Measurements from ENCODE around the gene ACIN1. TPM values are rescaled to one million over a fixed set of nuclear protein-coding genes. Genes with fewer than 3 reads are reported as not detected.

The ACIN1 gene
- total and polyA plus RNA-seq, 3 experiments from 2014 or later: 15.1 to 198 (median 195) TPM

DNA sequence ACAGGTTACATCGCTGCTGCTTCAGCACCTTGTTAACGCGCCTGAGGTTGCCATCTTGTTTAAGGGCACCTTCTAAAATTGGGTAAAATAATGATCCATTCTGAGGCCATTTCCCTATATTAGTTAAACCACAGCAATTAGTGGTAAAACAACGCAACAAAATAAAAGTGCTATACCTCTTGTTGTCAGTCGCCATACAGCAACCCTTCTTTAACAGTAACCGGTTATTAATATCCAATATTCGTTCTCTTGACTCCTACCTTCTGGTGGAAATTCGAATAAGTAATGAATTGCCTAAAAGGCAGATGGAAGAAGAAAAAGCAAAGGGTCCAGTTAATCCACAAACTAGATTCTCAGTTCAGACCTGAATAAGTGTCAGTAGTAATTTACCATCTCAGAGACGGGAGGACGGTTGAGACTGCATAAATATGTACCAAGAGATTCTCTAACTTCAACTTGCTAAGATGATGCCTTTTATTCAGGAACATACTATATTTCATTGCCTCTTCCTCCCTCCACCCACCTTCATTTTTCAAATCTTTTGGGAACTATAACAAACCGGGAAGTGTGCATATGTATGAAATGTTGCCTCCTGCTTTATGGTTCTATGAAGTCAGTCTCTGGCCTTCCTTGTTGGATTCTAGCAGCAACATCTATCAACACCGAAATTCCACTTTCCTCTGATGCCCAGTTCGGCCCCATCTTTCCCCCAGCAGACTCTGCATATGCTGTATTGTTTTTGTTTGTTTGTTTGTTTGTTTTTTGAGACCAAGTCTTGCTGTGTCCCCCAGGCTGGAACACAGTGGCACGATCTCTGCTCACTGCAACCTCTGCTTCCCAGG is 59.4 kb downstream of the ACIN1 start:
- H3K36me3 ChIP-seq (ENCODE audit: insufficient read depth, low read length): peaks cover 15% of the 10 kb centered on the region
- H3K4me1 Mint-ChIP-seq: peaks cover 27 to 36% (median 35%) of the 10 kb centered on the region in 3 donors
- H3K27ac Mint-ChIP-seq: peak overlapping the region; percentile 92 to 100 (median 98)
- peaks cover 19% of the 10 kb centered on the region for H3K4me1 ChIP-seq (ENCODE audit: insufficient read depth, low read length)
- peaks cover 7 to 33% (median 8%) of the 10 kb centered on the region in 3 donors for H3K36me3 Mint-ChIP-seq
- H3K27me3 ChIP-seq (ENCODE audit: insufficient read depth, low read length, poor library complexity, severe bottlenecking): no peaks in the 10 kb centered on the region
- H3K4me3 Mint-ChIP-seq: peak overlapping the region; percentile 83 to 98 (median 89)
- peak overlapping the region; percentile 90 for H3K27ac ChIP-seq (ENCODE audit: low read depth, low read length)
- H3K9me3 Mint-ChIP-seq: no peaks in the 10 kb centered on the region
- DNase-seq: no peak
- H3K9me3 ChIP-seq (ENCODE audit: low read length): no peaks in the 10 kb centered on the region
- ChIA-PET CTCF (no interaction called here), POLR2A (interaction anchor here (1.0 to 1.4 kb wide), 3 partner anchors 28 to 269 kb away, joined by 3 to 4 read pairs (median 4); partner anchors contain the start of gene OXA1L)
- peaks cover 0 to 1% of the 10 kb centered on the region in 2 donors for H3K27me3 Mint-ChIP-seq
- peak overlapping the region; percentile 80 for H3K4me3 ChIP-seq (ENCODE audit: low read length)

DNA sequence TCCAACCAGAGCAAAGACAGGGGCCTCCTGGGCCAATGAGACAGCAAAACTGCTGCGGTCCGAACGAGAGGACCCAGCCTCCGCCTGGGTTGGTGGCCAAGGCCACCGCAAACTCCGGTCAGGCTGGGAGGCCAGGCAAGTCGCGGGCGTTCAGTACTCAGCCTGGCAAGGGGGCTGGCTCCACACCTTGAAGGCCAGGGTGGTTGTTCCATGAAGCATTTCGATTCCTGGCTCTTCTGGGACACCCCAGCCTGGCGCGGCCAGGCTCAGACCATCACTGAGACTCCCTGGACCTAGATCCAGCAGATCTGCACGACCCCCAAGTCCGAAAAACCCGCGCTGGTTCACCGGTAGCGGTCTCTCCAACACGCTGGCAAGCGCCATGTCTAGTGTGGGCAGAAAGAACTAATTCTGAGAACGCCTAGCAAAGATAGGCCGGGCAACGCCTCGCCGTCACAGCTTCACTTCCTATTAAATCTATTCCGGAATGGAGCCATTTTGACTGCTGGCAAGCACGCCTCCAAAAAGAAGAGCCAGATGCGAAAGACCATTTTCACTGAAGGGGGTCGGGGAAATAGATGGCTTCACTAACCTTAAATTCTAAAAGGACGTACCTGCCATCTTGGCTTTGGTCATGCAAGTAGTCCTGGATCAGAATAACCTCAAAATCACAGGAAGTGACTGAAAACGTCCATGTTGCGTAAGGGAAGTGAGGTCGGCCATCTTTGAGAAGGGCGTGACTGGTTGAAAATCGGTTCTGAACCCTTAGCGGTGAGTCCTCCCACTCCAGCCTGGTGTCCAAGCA is 60.2 kb downstream of the ACIN1 start, which contains the start of gene PSMB5:
Gene PSMB5, minus strand, starts transcription at position 403 of the 805 bp plus-strand sequence. Its CDS starts 19 bp downstream, at position 384.
- Histone ChIP-seq H3K36me3 (ENCODE audit: insufficient read depth, low read length) (peaks cover 15% of the 10 kb centered on the region), H3K4me1 (ENCODE audit: insufficient read depth, low read length) (peaks cover 19% of the 10 kb centered on the region), H3K9me3 (ENCODE audit: low read length) (no peaks in the 10 kb centered on the region), H3K27ac (ENCODE audit: low read depth, low read length) (peak within 1 kb of the TSS; percentile 90), H3K27me3 (ENCODE audit: insufficient read depth, low read length, poor library complexity, severe bottlenecking) (no peaks in the 10 kb centered on the region), H3K4me3 (ENCODE audit: low read length) (peak within 1 kb of the TSS; percentile 80)
- peak within 1 kb of the TSS; percentile 83 to 98 (median 89) for H3K4me3 Mint-ChIP-seq
- POLR2A ChIA-PET: interaction anchor here (0.6 to 1.4 kb wide), 7 partner anchors 17 to 268 kb away, joined by 3 to 5 read pairs (median 3); partner anchors contain the start of genes OXA1L and PRMT5
- peak within 1 kb of the TSS; percentile 92 to 100 (median 98) for H3K27ac Mint-ChIP-seq
- CTCF ChIA-PET: interaction anchor here (1.4 to 2.3 kb wide), 2 partner anchors 21 to 40 kb away, joined by 4 to 9 read pairs; no protein-coding TSS in a partner anchor
- peaks cover 27 to 36% (median 35%) of the 10 kb centered on the region in 3 donors for H3K4me1 Mint-ChIP-seq
- no peaks in the 10 kb centered on the region for H3K9me3 Mint-ChIP-seq
- H3K36me3 Mint-ChIP-seq: peaks cover 7 to 35% (median 8%) of the 10 kb centered on the region in 3 donors
- peak; percentile 75 to 93 (median 90) for DNase-seq
- peaks cover 0 to 1% of the 10 kb centered on the region in 2 donors for H3K27me3 Mint-ChIP-seq

DNA sequence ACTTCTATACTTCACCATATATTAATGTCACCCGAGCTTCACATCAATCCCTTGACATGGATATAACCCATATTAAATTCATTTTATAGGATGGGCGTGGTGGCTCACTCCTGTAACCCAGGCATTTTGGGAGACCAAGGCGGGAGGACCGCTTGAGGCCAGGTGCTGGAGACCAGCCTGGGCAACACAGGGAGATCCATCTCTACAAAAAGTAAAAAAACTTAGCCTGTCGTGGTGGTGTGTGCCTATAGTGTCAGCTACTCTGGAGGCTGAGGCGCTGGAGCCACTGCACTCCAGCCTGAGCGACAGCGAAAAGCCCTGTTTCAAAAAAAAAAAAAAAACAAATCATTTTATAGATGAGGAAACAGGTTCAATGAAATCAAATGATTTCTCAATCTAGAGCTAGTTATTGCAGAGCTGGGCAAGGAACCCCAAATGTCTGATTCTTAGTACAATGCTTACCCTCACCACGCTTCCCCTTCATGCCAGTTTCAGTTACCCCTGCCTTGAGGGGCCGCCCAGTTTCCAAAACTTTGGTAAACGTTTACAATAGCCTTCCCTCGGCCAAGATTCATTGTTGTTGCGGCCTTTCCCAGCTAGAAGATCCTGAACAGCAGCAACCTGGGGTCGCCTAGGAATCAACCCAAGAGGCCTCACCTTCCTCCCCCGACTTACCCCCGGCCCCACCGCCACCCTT is 61.0 kb downstream of the ACIN1 start:
- peaks cover 0 to 1% of the 10 kb centered on the region in 2 donors for H3K27me3 Mint-ChIP-seq
- Histone ChIP-seq H3K4me3 (ENCODE audit: low read length) (peak overlapping the region; percentile 80), H3K9me3 (ENCODE audit: low read length) (no peaks in the 10 kb centered on the region), H3K27ac (ENCODE audit: low read depth, low read length) (peak overlapping the region; percentile 90), H3K4me1 (ENCODE audit: insufficient read depth, low read length) (peaks cover 26% of the 10 kb centered on the region), H3K27me3 (ENCODE audit: insufficient read depth, low read length, poor library complexity, severe bottlenecking) (no peaks in the 10 kb centered on the region), H3K36me3 (ENCODE audit: insufficient read depth, low read length) (peaks cover 15% of the 10 kb centered on the region)
- peak overlapping the region; percentile 92 to 100 (median 98) for H3K27ac Mint-ChIP-seq
- H3K9me3 Mint-ChIP-seq: no peaks in the 10 kb centered on the region
- POLR2A ChIA-PET: interaction anchor here (0.6 to 1.4 kb wide), 7 partner anchors 17 to 268 kb away, joined by 3 to 5 read pairs (median 3); partner anchors contain the start of genes OXA1L and PRMT5
- peaks cover 7 to 39% (median 8%) of the 10 kb centered on the region in 3 donors for H3K36me3 Mint-ChIP-seq
- no peak for DNase-seq
- peak overlapping the region; percentile 83 to 98 (median 89) for H3K4me3 Mint-ChIP-seq
- CTCF ChIA-PET: interaction anchor here (1.0 to 2.3 kb wide), 5 partner anchors 10 to 39 kb away, joined by 3 to 9 read pairs (median 4); no protein-coding TSS in a partner anchor
- H3K4me1 Mint-ChIP-seq: peaks cover 32 to 43% (median 41%) of the 10 kb centered on the region in 3 donors

DNA sequence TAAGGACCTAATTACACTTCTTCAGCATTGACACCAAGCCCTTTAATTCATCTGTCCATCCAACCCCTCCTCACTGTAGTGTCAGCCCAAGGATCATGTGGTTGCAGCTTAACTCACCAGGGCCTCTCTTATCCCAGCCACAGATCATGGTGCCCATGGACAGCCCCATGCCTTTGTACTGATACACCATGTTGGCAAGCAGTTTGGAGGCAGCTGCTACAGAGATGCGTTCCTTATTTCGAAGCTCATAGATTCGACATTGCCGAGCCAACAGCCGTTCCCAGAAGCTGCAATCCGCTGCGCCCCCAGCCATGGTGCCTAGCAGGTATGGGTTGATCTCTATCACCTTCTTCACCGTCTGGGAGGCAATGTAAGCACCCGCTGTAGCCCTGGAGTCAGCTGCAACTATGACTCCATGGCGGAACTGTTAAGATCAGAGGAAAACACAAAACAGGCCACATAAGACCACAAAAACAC is 61.6 kb downstream of the ACIN1 start:
- Mint-ChIP-seq H3K27me3 (peaks cover 0 to 1% of the 10 kb centered on the region in 2 donors), H3K4me3 (peak overlapping the region; percentile 75 to 98 (median 88)), H3K27ac (peak overlapping the region; percentile 43 to 100 (median 93)), H3K4me1 (peaks cover 38 to 48% (median 47%) of the 10 kb centered on the region in 3 donors), H3K36me3 (peaks cover 7 to 44% (median 8%) of the 10 kb centered on the region in 3 donors), H3K9me3 (no peaks in the 10 kb centered on the region)
- Histone ChIP-seq H3K36me3 (ENCODE audit: insufficient read depth, low read length) (peaks cover 15% of the 10 kb centered on the region), H3K4me3 (ENCODE audit: low read length) (peak overlapping the region; percentile 80), H3K9me3 (ENCODE audit: low read length) (no peaks in the 10 kb centered on the region), H3K4me1 (ENCODE audit: insufficient read depth, low read length) (peaks cover 32% of the 10 kb centered on the region), H3K27ac (ENCODE audit: low read depth, low read length) (peak overlapping the region; percentile 90), H3K27me3 (ENCODE audit: insufficient read depth, low read length, poor library complexity, severe bottlenecking) (no peaks in the 10 kb centered on the region)
- ChIA-PET CTCF (interaction anchor here (1.0 to 2.3 kb wide), 7 partner anchors 9 to 47 kb away, joined by 3 to 9 read pairs (median 4); no protein-coding TSS in a partner anchor), POLR2A (no interaction called here)
- no peak for DNase-seq

DNA sequence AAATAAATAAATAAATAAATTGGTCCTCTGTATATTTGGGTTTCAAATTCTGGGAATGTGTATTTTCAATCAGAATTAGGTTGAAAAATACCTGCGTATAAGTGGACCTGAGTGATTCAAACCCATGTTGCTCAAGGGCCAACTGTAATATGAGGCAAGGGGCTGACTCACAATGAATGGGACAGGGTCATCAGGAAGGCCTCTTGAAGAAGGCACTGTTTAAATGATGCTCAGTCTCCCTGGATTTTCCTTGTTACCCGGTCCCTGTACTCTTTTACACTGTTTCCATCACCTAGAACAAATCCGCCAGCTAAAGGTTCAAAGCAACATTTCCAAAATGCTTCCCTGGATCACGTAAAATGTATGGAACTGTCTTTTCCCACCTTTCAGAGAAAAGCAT is 64.0 kb downstream of the ACIN1 start:
- ChIA-PET POLR2A (interaction anchor here (0.8 kb wide), 1 partner anchor 24 kb away, joined by 3 read pairs; no protein-coding TSS in a partner anchor), CTCF (interaction anchor here (1.6 kb wide), 1 partner anchor 38 kb away, joined by 4 read pairs; no protein-coding TSS in a partner anchor)
- no peak overlapping the region for H3K4me3 ChIP-seq (ENCODE audit: low read length)
- Mint-ChIP-seq H3K36me3 (peaks cover 8 to 55% (median 8%) of the 10 kb centered on the region in 3 donors), H3K9me3 (no peaks in the 10 kb centered on the region), H3K27ac (no peak overlapping the region), H3K4me3 (no peak overlapping the region), H3K27me3 (peaks cover 0 to 1% of the 10 kb centered on the region in 2 donors), H3K4me1 (peaks cover 42 to 54% (median 51%) of the 10 kb centered on the region in 3 donors)
- no peak for DNase-seq
- no peak overlapping the region for H3K27ac ChIP-seq (ENCODE audit: low read depth, low read length)
- H3K4me1 ChIP-seq (ENCODE audit: insufficient read depth, low read length): peaks cover 33% of the 10 kb centered on the region
- no peaks in the 10 kb centered on the region for H3K27me3 ChIP-seq (ENCODE audit: insufficient read depth, low read length, poor library complexity, severe bottlenecking)
- no peaks in the 10 kb centered on the region for H3K9me3 ChIP-seq (ENCODE audit: low read length)
- H3K36me3 ChIP-seq (ENCODE audit: insufficient read depth, low read length): peaks cover 18% of the 10 kb centered on the region

DNA sequence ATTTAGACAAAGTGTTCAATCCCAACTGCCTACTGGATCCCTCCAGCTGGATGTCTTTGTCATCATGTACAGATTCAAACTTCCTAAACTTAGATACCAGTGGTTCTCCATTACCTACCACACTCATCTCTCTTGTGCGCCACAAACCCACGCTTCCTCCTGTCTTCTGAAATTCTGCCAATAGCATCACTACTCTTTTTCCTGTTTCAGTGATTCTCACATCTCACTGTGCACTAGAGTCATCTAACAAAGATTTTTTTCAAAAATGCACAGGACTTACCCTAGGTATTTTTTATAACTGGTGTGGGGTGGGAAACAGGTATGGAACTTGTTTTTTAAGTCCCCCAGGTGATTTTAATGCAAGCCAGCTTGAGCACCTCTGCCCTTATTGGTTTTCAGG is 66.1 kb downstream of the ACIN1 start:
- Mint-ChIP-seq H3K4me1 (peaks cover 35 to 46% (median 45%) of the 10 kb centered on the region in 3 donors), H3K27me3 (no peaks in the 10 kb centered on the region), H3K9me3 (no peaks in the 10 kb centered on the region), H3K4me3 (peak overlapping the region in 5 of 7 donors; percentile 1 to 48 (median 17)), H3K27ac (peak overlapping the region in 7 of 8 donors; percentile 7 to 97 (median 71)), H3K36me3 (peaks cover 14 to 63% (median 21%) of the 10 kb centered on the region in 3 donors)
- peak in 2 of 5 donors; percentile 10 to 55 for DNase-seq
- H3K9me3 ChIP-seq (ENCODE audit: low read length): no peaks in the 10 kb centered on the region
- peaks cover 27% of the 10 kb centered on the region for H3K36me3 ChIP-seq (ENCODE audit: insufficient read depth, low read length)
- H3K27me3 ChIP-seq (ENCODE audit: insufficient read depth, low read length, poor library complexity, severe bottlenecking): no peaks in the 10 kb centered on the region
- H3K4me1 ChIP-seq (ENCODE audit: insufficient read depth, low read length): peaks cover 33% of the 10 kb centered on the region
- CTCF ChIA-PET: interaction anchor here (0.9 to 2.0 kb wide), 7 partner anchors 9 to 43 kb away, joined by 3 to 8 read pairs (median 4); partner anchors contain the start of gene CDH24
- POLR2A ChIA-PET: interaction anchor here (0.6 to 1.2 kb wide), 2 partner anchors 22 to 518 kb away, joined by 3 to 7 read pairs; no protein-coding TSS in a partner anchor
- H3K4me3 ChIP-seq (ENCODE audit: low read length): no peak overlapping the region
- H3K27ac ChIP-seq (ENCODE audit: low read depth, low read length): no peak overlapping the region

Data from CD8-positive, alpha-beta memory T cell (primary cell).